UCSD-AML1 (cell line): ENCODE measurements around the gene CRADD.
"Not testable (repeated sequence)": the region's sequence is repeated elsewhere in the genome, so short reads cannot be mapped to it uniquely, and the experiment has no call there.

Experiments
- DNase-seq: peaks from one replicate; lab custom pipeline; 2025; ENCODE audit not compliant: unreplicated experiment; lab: John Stamatoyannopoulos, UW

CRADD gene

DNA sequence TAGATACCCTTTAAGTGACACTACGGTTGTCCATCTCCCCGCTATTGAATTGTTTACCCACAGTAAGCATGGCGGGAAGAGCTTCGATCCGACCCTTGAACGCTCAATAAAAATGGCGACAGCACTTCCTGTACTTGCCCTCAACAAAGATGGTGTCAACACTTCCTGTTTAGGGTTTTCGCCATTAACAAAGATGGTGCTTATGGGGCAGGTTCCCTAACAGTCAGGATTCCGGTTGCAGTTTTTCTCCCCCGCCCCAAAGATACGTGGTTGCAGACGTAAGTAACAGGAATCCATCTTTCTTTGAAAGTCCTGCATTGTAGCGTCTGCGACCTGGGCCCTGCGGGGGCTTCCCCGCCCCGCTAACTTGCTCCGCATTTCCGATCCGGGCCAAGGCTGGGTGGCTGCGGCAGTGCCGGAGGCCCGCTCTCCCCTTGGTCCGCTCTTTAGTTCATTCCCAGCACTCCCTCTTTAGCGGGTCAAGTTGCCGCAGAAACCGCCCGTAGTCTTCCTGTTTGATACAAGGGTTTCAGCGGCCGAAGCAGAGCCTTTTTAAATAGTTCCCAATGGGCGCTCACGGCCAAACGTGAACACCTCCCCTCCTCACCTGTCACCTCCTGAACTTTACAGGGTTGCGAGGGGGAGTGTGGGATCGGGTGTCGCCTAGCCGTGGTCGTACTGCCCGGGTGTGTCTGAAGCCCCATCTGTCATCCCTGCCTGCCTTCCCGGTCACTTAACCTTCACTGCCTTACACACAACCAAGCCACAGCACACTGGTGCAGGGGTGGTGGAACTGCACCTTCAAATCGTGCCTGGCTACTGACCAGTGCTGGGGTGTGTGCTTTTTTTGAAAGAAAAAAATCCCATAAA, at the start of gene CRADD:
Gene CRADD (plus strand): TSS at position 181 of the 870 bp plus-strand sequence.
- DNase-seq, result peak; percentile 82

DNA sequence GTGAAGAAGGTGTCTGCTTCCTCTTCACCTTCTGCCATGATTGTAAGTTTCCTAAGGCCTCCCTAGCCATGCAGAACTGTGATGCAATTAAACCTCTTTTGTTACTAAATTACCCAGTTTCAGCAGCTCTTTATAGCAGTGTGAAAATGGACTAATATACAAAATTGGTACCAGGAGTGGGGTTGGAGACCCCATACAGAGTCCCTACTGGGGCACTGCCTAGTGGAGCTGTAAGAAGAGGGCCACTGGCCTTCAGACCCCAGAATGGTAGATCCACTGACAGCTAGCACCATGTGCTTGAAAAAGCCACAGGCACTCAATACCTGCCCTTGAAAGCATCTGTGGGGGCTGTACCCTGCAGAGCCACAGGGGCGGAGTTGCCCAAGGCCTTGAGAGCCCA, 44.8 kb upstream of the CRADD start:
- no peak for DNase-seq

GRCh38 chr12:93634416-93634815, 42.8 kb upstream of the CRADD start:
- no peak for DNase-seq

DNA sequence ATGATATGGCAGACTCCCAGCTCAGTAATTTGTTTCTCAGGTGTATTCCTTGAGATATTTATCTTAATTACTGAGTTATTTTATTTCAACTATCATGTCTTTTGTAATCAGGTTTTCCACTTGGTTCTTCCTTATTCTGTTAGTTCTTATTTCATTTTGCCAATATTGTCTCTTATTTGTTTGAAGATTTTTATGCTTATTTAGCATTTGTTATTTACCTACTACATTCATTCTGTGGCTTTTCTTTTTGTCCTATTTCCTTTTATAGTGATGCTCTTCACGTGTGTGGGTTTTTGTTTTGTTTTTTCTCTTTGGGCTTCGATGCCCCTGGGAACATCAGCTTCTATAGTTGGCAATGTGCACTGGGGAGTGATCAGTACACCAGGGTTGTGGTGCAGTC, 40.5 kb upstream of the CRADD start:
- DNase-seq, result no peak

GRCh38 chr12:93638095-93638494, 39.1 kb upstream of the CRADD start:
- DNase-seq, result no peak

GRCh38 chr12:93638954-93639353, 38.2 kb upstream of the CRADD start:
- DNase-seq, result no peak

DNA sequence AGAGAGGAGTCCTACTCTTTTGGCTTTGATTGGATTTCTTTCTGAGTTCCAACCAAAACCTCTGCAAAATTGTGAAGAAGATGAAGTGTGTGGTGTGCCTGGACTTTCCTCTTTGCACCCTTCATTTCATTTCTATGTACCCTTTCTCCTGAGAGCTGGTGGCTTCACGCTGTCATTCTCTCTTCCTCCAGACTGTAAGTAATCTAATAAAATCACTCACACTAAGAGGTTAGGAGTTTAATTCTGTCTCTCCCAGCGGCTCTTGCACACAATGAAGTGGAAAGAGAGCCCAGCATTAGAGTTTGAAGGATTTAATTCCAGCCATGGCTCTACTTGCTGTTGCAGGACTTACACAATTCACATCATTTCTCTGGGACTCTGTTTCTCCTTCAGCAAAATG, 37.8 kb upstream of the CRADD start:
- DNase-seq, result no peak

GRCh38 chr12:93641380-93641779, 35.8 kb upstream of the CRADD start:
- not testable (repeated sequence) for DNase-seq

DNA sequence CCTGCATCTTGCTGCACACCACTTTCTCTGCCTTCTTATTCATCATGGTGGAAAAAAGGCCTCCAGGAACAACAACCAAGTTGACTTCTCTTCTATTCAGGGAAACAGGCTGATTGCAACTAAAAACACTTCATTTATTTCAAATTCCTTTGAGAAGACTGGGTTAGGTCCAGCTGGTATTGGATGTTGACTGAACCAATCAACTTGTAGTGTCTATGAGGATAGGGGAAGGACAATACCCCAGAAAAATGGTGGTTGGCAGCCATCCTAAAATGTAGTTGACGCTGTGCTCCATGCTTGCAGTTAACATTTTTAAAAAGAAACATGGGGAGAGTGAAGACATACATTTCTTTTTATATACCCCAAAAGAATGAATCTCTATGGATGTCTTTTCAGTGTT, 34.4 kb upstream of the CRADD start:
- DNase-seq, result no peak

DNA sequence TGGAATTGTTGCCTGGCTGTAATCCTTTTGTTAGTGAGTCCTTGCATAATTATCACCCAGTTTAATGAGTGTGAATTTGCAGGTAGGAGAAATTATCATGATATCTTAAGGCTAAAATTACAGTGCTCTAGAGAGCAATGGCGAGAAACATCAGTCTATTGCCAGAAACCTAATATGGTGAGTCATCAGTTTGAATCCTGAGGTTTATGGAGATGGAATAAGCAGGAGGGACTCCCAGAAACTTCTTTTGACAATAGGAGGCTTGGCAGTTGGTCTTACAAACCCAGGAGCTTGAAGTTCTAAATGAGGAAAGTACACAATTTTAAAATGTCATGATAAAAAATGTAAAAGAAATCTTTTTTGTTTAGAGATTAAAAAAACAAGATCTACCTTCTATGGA, 31.5 kb upstream of the CRADD start:
- DNase-seq, result no peak

GRCh38 chr12:93650626-93651025, 26.5 kb upstream of the CRADD start:
- no peak for DNase-seq

DNA sequence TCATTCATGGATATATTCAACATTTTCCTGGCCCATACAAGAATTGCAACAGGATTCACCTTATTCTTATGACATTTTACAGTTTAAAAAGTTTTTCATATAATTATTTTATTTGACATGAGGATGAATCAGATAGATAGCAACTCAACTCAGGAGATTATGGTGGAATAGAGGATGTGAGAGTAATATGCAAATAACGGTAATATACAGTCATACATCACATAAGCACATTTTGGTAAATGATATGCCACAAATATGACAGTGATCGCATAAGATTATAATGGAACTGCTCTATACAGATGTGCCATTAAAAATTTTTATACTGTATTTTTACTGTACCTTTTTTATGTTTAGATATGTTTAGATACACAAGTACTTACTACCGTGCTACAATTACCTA, 24.1 kb upstream of the CRADD start:
- no peak for DNase-seq

GRCh38 chr12:93653712-93654111, 23.5 kb upstream of the CRADD start:
- DNase-seq, result no peak

- DNase-seq, result no peak
Observed at GRCh38 chr12:93654421-93654820, 22.8 kb upstream of the CRADD start.

DNA sequence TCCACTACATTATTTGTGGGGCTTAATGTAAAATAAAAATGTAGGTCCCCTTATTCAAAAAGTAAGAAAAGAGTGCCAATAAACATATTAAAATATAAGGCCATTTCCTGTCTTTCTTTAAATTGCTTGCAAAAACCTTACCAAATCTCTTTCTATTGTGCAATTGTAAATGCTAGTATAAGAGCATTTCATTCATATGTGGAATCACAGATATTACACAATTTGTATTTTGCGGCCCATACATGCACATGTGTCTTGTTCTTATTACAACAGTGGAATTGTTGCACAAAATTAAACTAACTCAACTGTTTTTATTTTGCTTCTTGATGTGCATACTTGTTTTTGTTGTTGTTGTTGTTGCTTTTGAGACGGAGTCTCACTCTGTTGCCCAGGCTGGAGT, 20.1 kb upstream of the CRADD start:
- DNase-seq, result no peak

DNA sequence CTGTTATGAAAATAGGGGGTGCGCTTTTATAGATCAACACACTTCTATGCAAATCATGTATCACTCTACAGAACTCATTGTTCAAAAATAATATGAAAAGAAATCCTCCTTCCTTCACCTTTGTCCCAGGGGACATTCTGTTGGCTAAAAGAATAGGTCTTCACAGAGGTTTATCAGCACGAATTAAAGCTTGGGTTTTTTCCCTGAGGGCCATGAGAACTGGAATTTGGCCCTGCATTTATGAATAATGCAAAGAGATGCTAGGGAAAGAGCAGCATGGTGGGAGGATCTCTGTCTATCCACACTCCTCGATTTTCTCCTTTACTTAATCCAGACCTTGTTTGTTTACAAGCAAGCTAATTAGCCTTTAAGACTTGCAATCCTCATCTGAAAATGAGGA, 16.2 kb upstream of the CRADD start:
- DNase-seq, result no peak

DNA sequence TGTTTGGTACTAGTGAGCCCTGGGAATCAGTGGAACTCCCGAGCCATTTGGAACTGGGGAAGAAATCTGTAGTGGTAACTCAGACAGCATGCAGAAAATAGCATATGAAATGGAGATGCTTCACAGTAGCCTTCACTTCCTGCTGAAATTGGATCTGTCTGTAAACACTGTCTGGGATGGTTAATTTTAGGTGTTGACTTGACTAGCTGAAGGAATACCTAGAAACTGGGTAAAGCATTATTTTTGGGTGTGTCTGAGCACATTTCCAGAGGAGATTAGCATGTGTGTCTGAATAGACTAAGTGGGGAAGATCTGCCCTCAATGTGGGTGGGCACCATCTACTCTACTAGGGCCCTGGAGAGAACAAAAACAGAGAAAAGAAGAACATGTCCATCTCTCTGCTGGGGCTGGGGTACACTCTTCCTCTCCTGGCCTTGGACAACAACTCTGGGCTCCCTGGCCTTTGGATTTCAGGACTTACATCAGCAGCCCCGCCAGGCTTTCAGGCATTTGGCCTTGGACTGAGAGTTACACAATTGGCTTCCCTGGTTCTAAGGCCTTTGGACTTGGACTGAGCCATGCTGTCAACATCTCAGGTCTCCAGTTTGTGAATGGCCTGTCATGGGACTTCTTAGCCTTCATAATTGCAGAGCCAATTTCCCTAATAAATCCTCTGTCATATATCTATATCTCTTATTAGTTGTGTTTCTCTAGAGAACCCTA, 14.0 kb upstream of the CRADD start:
- no peak for DNase-seq

- DNase-seq, result no peak
Observed at GRCh38 chr12:93663729-93664084, 13.5 kb upstream of the CRADD start.

- DNase-seq, result no peak
Observed at GRCh38 chr12:93664573-93665138, 12.5 kb upstream of the CRADD start.

DNA sequence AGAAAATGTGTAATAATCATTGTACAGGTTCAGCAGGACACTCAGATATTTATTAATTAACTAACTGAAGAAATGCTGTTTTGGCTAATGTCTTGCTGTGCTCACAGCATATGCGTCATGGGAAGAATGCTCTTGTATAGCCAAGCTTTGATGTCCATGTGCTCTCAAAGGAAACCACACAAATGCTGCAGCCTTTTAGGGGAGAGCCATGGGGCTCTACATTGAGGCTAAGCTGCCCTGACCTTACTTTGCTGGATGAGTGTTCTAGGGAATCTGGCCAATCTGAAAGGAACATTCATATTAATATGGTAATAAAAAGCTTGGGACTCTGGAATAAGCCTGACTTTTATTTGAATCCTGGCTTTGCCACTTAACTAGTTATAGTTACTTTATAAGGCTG, 9.5 kb upstream of the CRADD start:
- DNase-seq, result no peak

DNA sequence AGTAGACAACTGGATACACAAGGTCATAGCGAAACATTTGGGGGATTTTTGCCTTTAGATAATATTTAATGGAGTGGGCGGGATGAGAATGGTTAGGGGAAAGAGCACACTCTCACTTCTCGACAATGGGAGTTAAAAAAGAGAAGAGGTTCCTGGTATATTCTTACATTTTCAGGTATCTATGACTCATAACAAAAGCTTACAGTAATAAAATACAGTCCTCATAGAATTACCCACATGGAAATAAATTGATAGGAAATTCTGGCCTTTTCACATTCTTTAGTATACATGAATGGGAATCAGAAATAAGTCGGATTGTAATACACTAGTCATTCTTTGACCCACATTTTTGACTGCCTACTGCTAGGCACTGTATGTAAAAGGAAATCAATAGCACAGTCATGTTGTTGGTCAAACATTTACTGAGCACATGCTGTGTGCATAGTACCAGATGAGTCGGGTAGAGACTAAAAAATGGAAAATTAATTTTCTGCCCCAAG, 8.2 kb upstream of the CRADD start:
- DNase-seq, result no peak

GRCh38 chr12:93669452-93669851, 7.7 kb upstream of the CRADD start:
- DNase-seq, result no peak
